SK-MEL-5 (cell line): Measurements from ENCODE around the gene OPA1. TPM values are rescaled to one million over a fixed set of nuclear protein-coding genes. Genes with fewer than 3 reads are reported as not detected.

Experiments used
- DNase-seq: peaks from one replicate; pipeline ENCODE4 v3.0.0-alpha.2; 2016; ENCODE audit warnings: low read depth, low spot score
- in situ Hi-C: cut with HindIII; loops from 2 replicates; pipeline ENCODE4 v1.10.0; 2016; ENCODE audit warnings: low sequenced_read_pairs, high pct_unique_total_duplicates, low pct_unique_long_range_greater_than_20kb
- total RNA-seq: library from RNA; depleted of rRNA; stranded (reverse); fragments of >200 nt; shearing (Covaris generic); gene quantifications from 2 replicates; pipeline ENCODE4 v1.2.3, GENCODE V29; 2014

OPA1 gene
- total RNA-seq, 1 experiment from 2014 or later: 133 TPM

GRCh38 chr3:193674714-193675113 lies 81.7 kb downstream of the OPA1 start:
- in situ Hi-C loops: no loop called here
- DNase-seq: no peak

GRCh38 chr3:193677734-193678133 lies 84.7 kb downstream of the OPA1 start:
- DNase-seq: no peak
- in situ Hi-C loops: no loop called here

- peak; percentile 76 for DNase-seq
- in situ Hi-C loops: no loop called here
Measured at GRCh38 chr3:193680220-193680619, 87.2 kb downstream of the OPA1 start.

GRCh38 chr3:193681631-193682030 lies 88.6 kb downstream of the OPA1 start:
- DNase-seq: no peak
- in situ Hi-C loops: no loop called here

GRCh38 chr3:193686665-193687483 lies 93.9 kb downstream of the OPA1 start:
- in situ Hi-C loops: no loop called here
- no peak for DNase-seq

- no peak for DNase-seq
- in situ Hi-C loops: no loop called here
Measured at GRCh38 chr3:193688834-193689714, 96.1 kb downstream of the OPA1 start.

GRCh38 chr3:193693774-193694173 lies 100.8 kb downstream of the OPA1 start:
- no peak for DNase-seq
- in situ Hi-C loops: no loop called here

- DNase-seq: no peak
- in situ Hi-C loops: no loop called here
Measured at GRCh38 chr3:193701953-193702635, 109.1 kb downstream of the OPA1 start.

- in situ Hi-C loops: no loop called here
- DNase-seq: no peak
Measured at GRCh38 chr3:193702967-193703366, 110.0 kb downstream of the OPA1 start.

- in situ Hi-C loops: no loop called here
- peak; percentile 65 for DNase-seq
Measured at GRCh38 chr3:193704431-193704830, 111.4 kb downstream of the OPA1 start.

GRCh38 chr3:193708270-193708669 lies 115.3 kb downstream of the OPA1 start:
- in situ Hi-C loops: no loop called here
- DNase-seq: no peak

GRCh38 chr3:193710286-193711165 lies 117.5 kb downstream of the OPA1 start:
- in situ Hi-C loops: no loop called here
- DNase-seq: peak; percentile 98

- in situ Hi-C loops: no loop called here
- DNase-seq: no peak
Measured at GRCh38 chr3:193711166-193711485, 118.1 kb downstream of the OPA1 start.

GRCh38 chr3:193711523-193711963 lies 118.5 kb downstream of the OPA1 start:
- in situ Hi-C loops: no loop called here
- peak; percentile 47 for DNase-seq

- no peak for DNase-seq
- in situ Hi-C loops: no loop called here
Measured at GRCh38 chr3:193711964-193712598, 119.1 kb downstream of the OPA1 start.

- in situ Hi-C loops: no loop called here
- DNase-seq: no peak
Measured at GRCh38 chr3:193712938-193713337, 119.9 kb downstream of the OPA1 start.
